GM13976 (cell line): ENCODE results near the gene TUBA8.
A peak's percentile ranks its signal among the peaks of the same experiment; 100 is the strongest.
"Not testable (repeated sequence)": the region's sequence is repeated elsewhere in the genome, so short reads cannot be mapped to it uniquely, and the experiment has no call there.

ENCODE experiments used
- DNase-seq: peaks from one replicate; pipeline ENCODE4 v3.0.0; 2012; ENCODE audit warnings: low spot score
- CTCF ChIP-seq: IDR thresholded peaks from 2 replicates; pipeline ENCODE4 v1.5.1; 2012; ENCODE audit warnings: borderline replicate concordance, mild to moderate bottlenecking; ENCODE audit not compliant: insufficient read depth; ENCODE audit errors: extremely low read depth, missing control alignments, control extremely low read depth
- in situ Hi-C: fragments of 300-500 bp; cut with MboI; formaldehyde crosslinking; loops from one replicate; pipeline ENCODE4 v1.12.0; 2022; ENCODE audit warnings: low sequenced_read_pairs, mixed read lengths, inconsistent platforms; ENCODE audit not compliant: unreplicated experiment

Gene TUBA8

DNA sequence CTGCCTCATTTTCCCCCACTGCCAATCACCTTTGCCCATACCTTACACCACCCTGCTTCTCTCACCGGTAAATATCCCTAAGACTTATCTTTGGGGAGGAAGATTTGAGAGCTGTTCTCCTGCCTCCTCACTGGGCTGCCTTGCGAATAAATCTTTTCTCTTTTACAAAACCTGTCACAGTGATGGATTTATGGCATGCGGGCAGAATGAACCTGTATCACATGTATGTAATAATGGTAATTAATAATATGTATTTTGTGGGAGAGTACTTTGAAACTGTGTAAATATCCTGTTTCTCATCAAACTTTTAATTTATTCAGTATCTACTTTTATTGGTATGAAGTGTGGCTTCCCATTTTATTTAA, 35.8 kb downstream of the TUBA8 start:
- DNase-seq = no peak
- in situ Hi-C loops = no loop called here
- TF ChIP-seq CTCF = no peak

- no peak for TF ChIP-seq CTCF
- peak; percentile 15 for DNase-seq
- in situ Hi-C loops = no loop called here
These were observed 37.2 kb downstream of the TUBA8 start for GRCh38 chr22:18147791-18148190.

- peak; percentile 12 for DNase-seq
- in situ Hi-C loops = no loop called here
- TF ChIP-seq CTCF = no peak
These were observed 37.8 kb downstream of the TUBA8 start for GRCh38 chr22:18148293-18148965.

DNA sequence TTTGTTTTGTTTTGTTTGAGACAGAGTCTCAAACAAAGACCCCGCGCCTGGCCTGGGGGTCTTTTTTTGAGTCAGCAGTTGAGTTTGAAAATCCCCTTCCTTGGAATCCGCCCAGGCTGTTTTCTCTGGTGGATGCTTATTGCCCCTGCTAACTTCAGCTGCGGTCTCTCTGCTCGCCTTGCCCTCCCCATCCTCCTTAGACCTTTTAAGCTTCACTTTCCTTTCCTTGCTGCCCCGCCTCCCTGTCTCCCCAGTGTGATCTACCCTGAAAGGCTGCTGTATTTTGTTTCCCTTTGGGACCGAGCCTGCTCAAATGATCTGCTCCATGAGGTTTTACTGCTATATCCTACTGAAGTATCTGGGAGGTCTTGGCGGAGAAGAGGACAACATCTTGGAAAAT, 41.9 kb downstream of the TUBA8 start:
- in situ Hi-C loops = no loop called here
- DNase-seq = peak; percentile 81

DNA sequence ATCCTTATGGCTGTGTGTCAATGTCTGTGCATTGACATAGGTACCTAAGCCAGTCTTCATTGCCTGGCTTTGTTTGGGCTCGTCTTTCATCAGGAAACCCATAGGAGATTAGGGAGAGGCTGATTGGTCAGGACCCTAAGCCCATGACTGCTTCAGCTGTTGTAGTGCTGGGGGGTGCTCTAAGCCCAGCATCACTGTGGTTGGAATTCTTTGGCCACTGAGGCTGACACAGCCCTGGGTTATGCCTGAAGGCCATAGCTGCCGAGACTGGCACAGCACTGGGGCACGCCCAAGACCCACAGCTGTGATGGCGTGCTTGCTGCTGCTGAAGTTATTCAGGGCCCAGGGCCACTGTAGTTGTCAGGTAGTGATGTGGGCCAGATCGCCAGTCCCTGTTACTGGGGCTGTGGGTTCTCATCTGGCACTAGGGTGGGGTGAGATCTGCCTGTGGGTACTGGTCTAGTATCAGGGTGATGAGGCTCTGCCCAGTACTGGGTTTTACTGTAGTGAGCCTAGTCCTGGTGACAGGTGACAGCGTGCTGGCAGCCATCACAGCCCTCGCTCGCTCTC, 44.3 kb downstream of the TUBA8 start:
- in situ Hi-C loops = no loop called here
- no peak for DNase-seq
- no peak for TF ChIP-seq CTCF

More for the DNA sequence above, 41.9 kb downstream of the TUBA8 start:
- TF ChIP-seq CTCF = no peak

DNA sequence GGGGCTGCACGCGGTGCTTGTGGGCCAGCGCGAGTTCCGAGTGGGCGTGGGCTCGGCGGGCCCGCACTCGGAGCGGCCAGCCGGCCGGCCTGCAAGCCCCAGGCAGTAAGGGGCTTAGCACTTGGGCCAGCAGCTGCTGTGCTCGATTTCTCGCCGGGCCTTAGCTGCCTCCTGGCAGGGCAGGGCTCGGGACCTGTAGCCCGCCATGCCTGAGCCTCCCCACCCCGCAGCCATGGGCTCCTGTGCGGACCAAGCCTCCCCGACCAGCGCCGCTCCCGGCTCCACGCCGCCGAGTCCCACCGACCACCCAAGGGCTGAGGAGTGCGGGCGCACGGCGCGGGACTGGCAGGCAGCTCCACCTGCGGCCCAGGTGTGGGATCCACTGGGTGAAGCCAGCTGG, 44.9 kb downstream of the TUBA8 start:
- in situ Hi-C loops, DNase-seq: not testable (repeated sequence)

- peak; percentile 65 for DNase-seq
- TF ChIP-seq CTCF = peak; percentile 43
- in situ Hi-C loops = no loop called here
These were observed 46.5 kb downstream of the TUBA8 start for GRCh38 chr22:18156878-18157713.
